A673 (cell line): ENCODE measurements around the gene MRPL48. TPM values are rescaled to one million over a fixed set of nuclear protein-coding genes. Genes with fewer than 3 reads are reported as not detected.

ENCODE experiments used
- BruUV-seq: library from RNA; stranded (reverse); fragments of 400-500 nt; replicated peaks from 2 replicates; lab custom pipeline; 2021; lab: Mats Ljungman, UMichigan
- CTCF ChIA-PET: fragments of 300-600 bp; sonication (Branson Sonifier 250); formaldehyde crosslinking; loops from one replicate; lab custom pipeline; 2022; ENCODE audit warnings: antibody characterized with exemption; lab: Charles Lee
- POLR2A ChIA-PET: fragments of 300-600 bp; sonication (Branson Sonifier 250); formaldehyde crosslinking; loops from one replicate; lab custom pipeline; 2022; ENCODE audit warnings: antibody characterized with exemption; ENCODE audit not compliant: low non-redundant PET; lab: Charles Lee
- DNase-seq: peaks from one replicate; pipeline ENCODE4 v3.0.0-alpha.2; 2015; ENCODE audit warnings: low spot score
- H3K27ac ChIP-seq: fragments of 200-600 bp; sonication (generic); 2 replicates; pipeline ENCODE4 v1.5.1; 2016; ENCODE audit warnings: mixed run types, low read depth, mild to moderate bottlenecking, mixed read lengths, antibody characterized with exemption, low read length; ENCODE audit not compliant: poor library complexity, severe bottlenecking
- H3K27me3 ChIP-seq: fragments of 200-600 bp; sonication (generic); replicated peaks from 2 replicates; pipeline ENCODE4 v1.6.1; 2017; ENCODE audit warnings: mixed run types, low read depth, mild to moderate bottlenecking, mixed read lengths, antibody characterized with exemption, low read length; ENCODE audit not compliant: insufficient read depth, poor library complexity
- H3K36me3 ChIP-seq: fragments of 200-600 bp; sonication (generic); 2 replicates; pipeline ENCODE4 v1.6.1; 2016; ENCODE audit warnings: mixed run types, mild to moderate bottlenecking, mixed read lengths, antibody characterized with exemption, low read length; ENCODE audit not compliant: insufficient read depth, poor library complexity, severe bottlenecking
- H3K4me1 ChIP-seq: fragments of 200-600 bp; sonication (generic); 2 replicates; pipeline ENCODE4 v1.6.1; 2017; ENCODE audit warnings: mixed run types, mild to moderate bottlenecking, mixed read lengths, antibody characterized with exemption, low read length; ENCODE audit not compliant: insufficient read depth, poor library complexity, severe bottlenecking
- H3K4me3 ChIP-seq: fragments of 200-600 bp; sonication (generic); 2 replicates; pipeline ENCODE4 v1.5.1; 2016; ENCODE audit warnings: low read depth, mixed run types, mild to moderate bottlenecking, mixed read lengths, low read length; ENCODE audit not compliant: poor library complexity, severe bottlenecking
- H3K9me3 ChIP-seq: fragments of 200-600 bp; sonication (generic); 2 replicates; pipeline ENCODE4 v1.6.1; 2016; ENCODE audit warnings: mixed run types, low read depth, mild to moderate bottlenecking, mixed read lengths, antibody characterized with exemption, low read length; ENCODE audit not compliant: poor library complexity, severe bottlenecking
- CTCF ChIP-seq: fragments of 300-800, 200-600 bp; sonication (generic); conservative IDR thresholded peaks from 2 replicates; pipeline ENCODE4 v1.5.1; 2017; ENCODE audit warnings: low read depth, mild to moderate bottlenecking, antibody characterized with exemption, low read length, moderate library complexity, mixed read lengths
- EZH2 ChIP-seq: fragments of 200-600 bp; sonication (generic); IDR thresholded peaks from 2 replicates; pipeline ENCODE4 v1.6.1; 2017; ENCODE audit warnings: borderline replicate concordance, low read depth, mild to moderate bottlenecking, mixed read lengths, antibody characterized with exemption, low read length; ENCODE audit not compliant: poor library complexity, severe bottlenecking
- intact Hi-C: fragments of 100-400 bp; cut with micrococcal nuclease; formaldehyde crosslinking; loops from one replicate; pipeline ENCODE4 v1.10.0; 2022; ENCODE audit not compliant: unreplicated experiment
- total RNA-seq: library from RNA; stranded (reverse); gene quantifications from 2 replicates; pipeline ENCODE4 v1.2.3, GENCODE V29; 2021

The MRPL48 gene
- total RNA-seq, 1 experiment from 2014 or later, result 92.6 TPM

- intact Hi-C loops, result no loop called here
- no TSS peak for BruUV-seq
- no peaks in the 10 kb centered on the region for H3K4me1 ChIP-seq
- ChIA-PET CTCF (no interaction called here), POLR2A (no interaction called here)
- no peak overlapping the region for H3K4me3 ChIP-seq
- no peak for DNase-seq
- H3K27ac ChIP-seq, result no peak overlapping the region
- H3K36me3 ChIP-seq, result peaks cover 4% of the 10 kb centered on the region
- H3K9me3 ChIP-seq, result no peaks in the 10 kb centered on the region
- no peak for TF ChIP-seq CTCF
- TF ChIP-seq EZH2, result no peak
- H3K27me3 ChIP-seq, result no peaks in the 10 kb centered on the region
These were observed 42.6 kb downstream of the MRPL48 start for GRCh38 chr11:73830261-73830660.

- no peaks in the 10 kb centered on the region for H3K4me1 ChIP-seq
- no peak overlapping the region for H3K27ac ChIP-seq
- TF ChIP-seq EZH2 (no peak), CTCF (no peak)
- CTCF ChIA-PET, result no interaction called here
- no TSS peak for BruUV-seq
- H3K4me3 ChIP-seq, result no peak overlapping the region
- H3K9me3 ChIP-seq, result no peaks in the 10 kb centered on the region
- DNase-seq, result no peak
- intact Hi-C loops, result no loop called here
- POLR2A ChIA-PET, result no interaction called here
- H3K36me3 ChIP-seq, result no peaks in the 10 kb centered on the region
- H3K27me3 ChIP-seq, result no peaks in the 10 kb centered on the region
These were observed 45.4 kb downstream of the MRPL48 start for GRCh38 chr11:73833067-73833466.

- Histone ChIP-seq H3K27me3 (no peaks in the 10 kb centered on the region), H3K4me1 (no peaks in the 10 kb centered on the region), H3K4me3 (no peak overlapping the region), H3K9me3 (no peaks in the 10 kb centered on the region), H3K36me3 (peaks cover 5% of the 10 kb centered on the region), H3K27ac (no peak overlapping the region)
- no peak for DNase-seq
- CTCF ChIA-PET, result no interaction called here
- POLR2A ChIA-PET, result no interaction called here
- intact Hi-C loops, result no loop called here
- no TSS peak for BruUV-seq
- TF ChIP-seq CTCF, result no peak
These were observed 50.9 kb downstream of the MRPL48 start for GRCh38 chr11:73838443-73839122.
